H1 (cell line): ENCODE data around the gene RBM4B. TPM values are rescaled to one million over a fixed set of nuclear protein-coding genes. Genes with fewer than 3 reads are reported as not detected.

Source experiments
- CTCF ChIA-PET: fragments of 300-600 bp; sonication (Branson Sonifier 250); formaldehyde crosslinking; loops from one replicate; lab custom pipeline; 2021; ENCODE audit not compliant: partially characterized antibody; lab: Charles Lee
- POLR2A ChIA-PET: fragments of 300-600 bp; sonication (Branson Sonifier 250); formaldehyde crosslinking; loops from one replicate; lab custom pipeline; 2021; ENCODE audit warnings: inconsistent platforms; ENCODE audit not compliant: partially characterized antibody; lab: Charles Lee
- DNase-seq, 2 experiments: peaks; one replicate each; pipeline versions ENCODE4 v3.0.0 to v3.0.0-alpha.2; 2010 to 2022; ENCODE audit warnings: low spot score in 2 of 2, low read depth in 1 of 2, mixed read lengths in 1 of 2
- FAIRE-seq: peaks from 2 replicates; lab custom pipeline; 2011; peaks lifted over from hg19 to GRCh38; lab: Jason Lieb, UNC
- H2AFZ ChIP-seq: 2 replicates; pipeline ENCODE4 v1.8.1; 2012; ENCODE audit warnings: low read length, inconsistent platforms
- H2AK5ac ChIP-seq: 2 replicates; pipeline ENCODE4 v1.6.1; 2013; ENCODE audit warnings: low read depth, low read length
- H2BK120ac ChIP-seq: replicated peaks from 2 replicates; pipeline ENCODE3; 2013; ENCODE audit warnings: low read depth, low read length, inconsistent platforms
- H2BK12ac ChIP-seq: 2 replicates; pipeline ENCODE4 v1.6.1; 2013; ENCODE audit warnings: low read depth, low read length
- H2BK15ac ChIP-seq: 2 replicates; pipeline ENCODE4 v1.6.1; 2013; ENCODE audit warnings: low read length
- H2BK20ac ChIP-seq: 2 replicates; pipeline ENCODE4 v1.6.1; 2013; ENCODE audit warnings: low read length
- H2BK5ac ChIP-seq: 2 replicates; pipeline ENCODE4 v1.6.1; 2013; ENCODE audit warnings: low read depth, low read length
- H3K14ac ChIP-seq: 2 replicates; pipeline ENCODE4 v1.6.1; 2013; ENCODE audit warnings: inconsistent platforms; ENCODE audit not compliant: insufficient read length
- H3K18ac ChIP-seq: 2 replicates; pipeline ENCODE4 v1.6.1; 2013; ENCODE audit warnings: low read length; ENCODE audit errors: extremely low read depth
- H3K23ac ChIP-seq: 2 replicates; pipeline ENCODE4 v1.6.1; 2013; ENCODE audit warnings: inconsistent platforms; ENCODE audit not compliant: insufficient read length
- H3K23me2 ChIP-seq: 2 replicates; pipeline ENCODE4 v1.6.1; 2013; ENCODE audit warnings: low read depth, low read length
- H3K27ac ChIP-seq: 2 replicates; pipeline ENCODE4 v1.6.1; 2011; ENCODE audit warnings: low read depth, low read length, inconsistent platforms
- H3K27me3 ChIP-seq, 4 experiments: replicated peaks in 1 of 4; 1 replicate in 1 of 4; 2 replicates in 3 of 4; pipeline versions ENCODE4 v1.6.1 to v1.8.1; 2011 to 2013; ENCODE audit warnings: low read length in 3 of 4, mild to moderate bottlenecking in 3 of 4, inconsistent platforms in 2 of 4, mixed read lengths in 2 of 4, moderate library complexity in 1 of 4; ENCODE audit not compliant: control insufficient read depth in 3 of 4, insufficient read depth in 3 of 4; ENCODE audit errors: extremely low read depth in 1 of 4
- H3K36me3 ChIP-seq, 4 experiments: 2 replicates each; pipeline versions ENCODE4 v1.6.1 to v1.8.1; 2011 to 2013; ENCODE audit warnings: mild to moderate bottlenecking in 4 of 4, low read length in 3 of 4, moderate library complexity in 2 of 4, control low read depth in 1 of 4, inconsistent platforms in 1 of 4; ENCODE audit not compliant: insufficient read depth in 4 of 4, control insufficient read depth in 2 of 4
- H3K4ac ChIP-seq: replicated peaks from 2 replicates; pipeline ENCODE3; 2013; ENCODE audit warnings: low read length, low read depth, mixed read lengths, inconsistent platforms; ENCODE audit not compliant: insufficient read length
- H3K4me1 ChIP-seq, 4 experiments: replicated peaks in 1 of 4; 1 replicate in 1 of 4; 2 replicates in 3 of 4; pipeline versions ENCODE4 v1.6.1 to v1.8.1; 2011 to 2013; ENCODE audit warnings: low read length in 3 of 4, inconsistent platforms in 2 of 4, mixed read lengths in 1 of 4; ENCODE audit not compliant: insufficient read depth in 4 of 4, control insufficient read depth in 3 of 4
- H3K4me2 ChIP-seq, 2 experiments: 2 replicates each; pipeline versions ENCODE4 v1.6.1 to v1.8.1; 2011 to 2013; ENCODE audit warnings: low read depth in 2 of 2, low read length in 2 of 2, control low read depth in 1 of 2, inconsistent platforms in 1 of 2, mild to moderate bottlenecking in 1 of 2; ENCODE audit not compliant: insufficient read depth in 1 of 2
- H3K4me3 ChIP-seq, 4 experiments: fragments of 200-600, 300-600 bp in 1 of 4; sonication (generic), shearing (Covaris generic), sonication (Bioruptor Twin) in 1 of 4; 2 replicates each; pipeline versions ENCODE4 v1.5.1 to v1.8.1; 2011 to 2016; ENCODE audit warnings: low read length in 4 of 4, low read depth in 3 of 4, control low read depth in 2 of 4, inconsistent platforms in 2 of 4, mild to moderate bottlenecking in 2 of 4, mixed read lengths in 1 of 4, moderate library complexity in 1 of 4; ENCODE audit not compliant: insufficient read depth in 2 of 4; ENCODE audit errors: extremely low read depth in 1 of 4
- H3K56ac ChIP-seq: replicated peaks from 2 replicates; pipeline ENCODE3; 2013; ENCODE audit warnings: low read depth, mild to moderate bottlenecking, mixed read lengths, low read length, inconsistent platforms; ENCODE audit not compliant: insufficient read length
- H3K79me1 ChIP-seq: 2 replicates; pipeline ENCODE4 v1.6.1; 2013; ENCODE audit warnings: low read depth, low read length, control low read depth
- H3K79me2 ChIP-seq, 2 experiments: 2 replicates each; pipeline versions ENCODE4 v1.6.1 to v1.8.1; 2012 to 2013; ENCODE audit warnings: low read length in 2 of 2, mild to moderate bottlenecking in 2 of 2, inconsistent platforms in 1 of 2; ENCODE audit not compliant: insufficient read depth in 2 of 2, control insufficient read depth in 1 of 2
- H3K9ac ChIP-seq, 4 experiments: replicated peaks in 1 of 4; 1 replicate in 1 of 4; 2 replicates in 3 of 4; pipeline versions ENCODE4 v1.6.1 to v1.8.1; 2011 to 2013; ENCODE audit warnings: low read depth in 3 of 4, low read length in 3 of 4, control low read depth in 2 of 4, mild to moderate bottlenecking in 2 of 4, moderate library complexity in 2 of 4, inconsistent platforms in 1 of 4; ENCODE audit errors: extremely low read depth in 1 of 4
- H3K9me3 ChIP-seq, 2 experiments: 2 replicates each; pipeline versions ENCODE4 v1.6.1 to v1.8.1; 2012 to 2013; ENCODE audit warnings: mild to moderate bottlenecking in 2 of 2, moderate library complexity in 2 of 2, control low read depth in 1 of 2, inconsistent platforms in 1 of 2, low read depth in 1 of 2, low read length in 1 of 2, mixed read lengths in 1 of 2; ENCODE audit not compliant: insufficient read depth in 2 of 2
- H4K20me1 ChIP-seq, 2 experiments: replicated peaks in 1 of 2; 2 replicates each; pipeline versions ENCODE3 to v1.8.1; 2011 to 2013; ENCODE audit warnings: inconsistent platforms in 2 of 2, low read length in 2 of 2, mild to moderate bottlenecking in 1 of 2; ENCODE audit not compliant: insufficient read depth in 2 of 2, control insufficient read depth in 1 of 2
- H4K5ac ChIP-seq: 2 replicates; pipeline ENCODE4 v1.6.1; 2013; ENCODE audit warnings: low read length, low read depth, mixed read lengths, inconsistent platforms; ENCODE audit not compliant: insufficient read length
- H4K8ac ChIP-seq: 2 replicates; pipeline ENCODE4 v1.8.0; 2013; ENCODE audit warnings: mild to moderate bottlenecking, moderate library complexity, low read length, inconsistent platforms; ENCODE audit not compliant: insufficient read depth; ENCODE audit errors: extremely low read depth
- H4K91ac ChIP-seq: replicated peaks from 2 replicates; pipeline ENCODE3; 2013; ENCODE audit warnings: low read length, mixed read lengths, inconsistent platforms; ENCODE audit not compliant: insufficient read length
- E2F6 ChIP-seq: IDR thresholded peaks from 2 replicates; pipeline ENCODE4 v1.6.1; 2012; ENCODE audit warnings: inconsistent platforms
- GTF2F1 ChIP-seq: IDR thresholded peaks from 2 replicates; pipeline ENCODE4 v1.6.1; 2012; ENCODE audit warnings: low read depth, low read length, improper control_type of control experiment, borderline replicate concordance
- KDM5A ChIP-seq: fragments of 200-600 bp; IDR thresholded peaks from 2 replicates; pipeline ENCODE4 v1.7.1; 2012; ENCODE audit warnings: mild to moderate bottlenecking, low read length, inconsistent platforms, mixed read lengths
- WGBS, 2 experiments: shearing (Covaris generic) in 1 of 2; methylation state at CpG; one replicate each; pipeline versions ENCODE4 v1.1.6 to v1.1.7; 2013 to 2015; ENCODE audit warnings: low lambda C conversion rate in 2 of 2, mixed read lengths in 2 of 2, inconsistent platforms in 1 of 2, low coverage in 1 of 2, missing lambda C conversion rate in 1 of 2; ENCODE audit not compliant: insufficient replicate concordance in 2 of 2, insufficient coverage in 1 of 2, insufficient read length in 1 of 2; ENCODE audit errors: extremely low coverage in 1 of 2, missing lambda C conversion rate in 1 of 2; 5-methylcytosine and 5-hydroxymethylcytosine counted together
- polyA plus RNA-seq, 7 experiments: library from polyadenylated mRNA; depleted of rRNA in 3 of 7; stranded (reverse) in 5 of 7; unstranded in 2 of 7; fragments of >200 nt in 5 of 7; fragments of 200-250 nt in 2 of 7; gene quantifications; 1 replicate in 5 of 7; 2 replicates in 1 of 7; 4 replicates in 1 of 7; pipeline versions ENCODE4 v1.2.1 to v1.2.3, GENCODE V29; 2011 to 2013; ENCODE audit warnings: missing spikeins in 2 of 7, mixed read lengths in 2 of 7
- total RNA-seq: library from RNA; stranded (reverse); fragmentation: NEBNext Ultra II Directional; extraction: Animal tissue kit (Norgen Biotek cat#: 25700); gene quantifications from 2 replicates; pipeline ENCODE4 v1.2.1, GENCODE V29; 2021

Gene RBM4B
- total and polyA plus RNA-seq, 2 of the 8 experiments (the other 6 are each of a cell fraction or from before 2014, with no cell fraction given) = 27.5 to 30.5 TPM

GRCh38 chr11:66694056-66694410, 16.3 kb upstream of the RBM4B start:
- H3K4me2 ChIP-seq = no peak overlapping the region
- no peak overlapping the region for H3K23ac ChIP-seq
- no peak overlapping the region for H3K18ac ChIP-seq
- H3K27me3 ChIP-seq = no peaks in the 10 kb centered on the region
- H3K27ac ChIP-seq = no peak overlapping the region
- H3K4me3 ChIP-seq = no peak overlapping the region
- H2BK120ac ChIP-seq = no peak overlapping the region
- H4K8ac ChIP-seq = no peak overlapping the region
- DNase-seq = no peak
- no peak overlapping the region for H2BK5ac ChIP-seq
- no peak overlapping the region for H4K91ac ChIP-seq
- 90% methylated on average over 13 of the region's 13 CpGs; no CpG with 5 or more reads in 1 of the 2 experiments for WGBS, 2 experiments
- H2BK15ac ChIP-seq = no peak overlapping the region
- no peak overlapping the region for H3K56ac ChIP-seq
- CTCF ChIA-PET = interaction anchor here (0.5 to 7.5 kb wide), 11 partner anchors 8 to 282 kb away, joined by 3 to 90 read pairs (median 3); partner anchors contain the start of gene RCE1
- H2AFZ ChIP-seq = no peak overlapping the region
- peak overlapping the region; percentile 26 for H4K5ac ChIP-seq
- H3K23me2 ChIP-seq = no peaks in the 10 kb centered on the region
- no peaks in the 10 kb centered on the region for H3K79me1 ChIP-seq
- H3K4ac ChIP-seq = no peak overlapping the region
- no peak overlapping the region for H2BK12ac ChIP-seq
- POLR2A ChIA-PET = interaction anchor here (0.6 to 1.0 kb wide), 3 partner anchors 8 to 134 kb away, joined by 3 to 4 read pairs (median 3); partner anchors contain the start of gene RBM4B
- TF ChIP-seq E2F6 = no peak
- TF ChIP-seq KDM5A = no peak
- TF ChIP-seq GTF2F1 = no peak
- no peak overlapping the region for H3K14ac ChIP-seq
- no peak overlapping the region for H3K9ac ChIP-seq
- H3K9me3 ChIP-seq = no peaks in the 10 kb centered on the region
- H2AK5ac ChIP-seq = no peak overlapping the region
- H2BK20ac ChIP-seq = no peak overlapping the region
- FAIRE-seq = no peak
- peaks cover 37 to 64% (median 57%) of the 10 kb centered on the region in 4 experiments for H3K36me3 ChIP-seq
- H3K79me2 ChIP-seq = no peaks in the 10 kb centered on the region
- peaks cover 0 to 4% of the 10 kb centered on the region in 2 experiments for H4K20me1 ChIP-seq
- peaks cover 0 to 3% (median 1%) of the 10 kb centered on the region in 4 experiments; a peak in 2 of 7 replicates for H3K4me1 ChIP-seq
